PC-3 (cell line): ENCODE data around the gene IRS2. TPM values are rescaled to one million over a fixed set of nuclear protein-coding genes. Genes with fewer than 3 reads are reported as not detected.

Source experiments
- ATAC-seq: fragments of 200-7000 bp; cut with Tn5 transposase; 2 replicates; pipeline ENCODE4 v1.9.1; 2020; ENCODE audit warnings: mild to moderate bottlenecking, moderate library complexity
- BruUV-seq: library from RNA; stranded (reverse); fragments of 400-500 nt; replicated peaks from 2 replicates; lab custom pipeline; 2021; lab: Mats Ljungman, UMichigan
- CTCF ChIA-PET: fragments of 300-600 bp; sonication (Branson Sonifier 250); formaldehyde crosslinking; loops from one replicate; lab custom pipeline; 2022; ENCODE audit warnings: antibody characterized with exemption; lab: Charles Lee
- POLR2A ChIA-PET: fragments of 300-600 bp; sonication (Branson Sonifier 250); formaldehyde crosslinking; loops from one replicate; lab custom pipeline; 2022; ENCODE audit warnings: antibody characterized with exemption; ENCODE audit not compliant: unreplicated experiment; lab: Charles Lee
- DNase-seq: peaks from one replicate; pipeline ENCODE4 v3.0.0-alpha.2; 2015
- H2AFZ ChIP-seq: fragments of 300-600 bp; sonication (generic); 2 replicates; pipeline ENCODE4 v1.6.0; 2016; ENCODE audit warnings: antibody characterized with exemption, low read length
- H3F3A ChIP-seq: fragments of 300-600 bp; sonication (generic); one replicate; pipeline ENCODE4 v1.6.0; 2017; ENCODE audit warnings: antibody characterized with exemption, low read length, control low read depth, mild to moderate bottlenecking; ENCODE audit not compliant: unreplicated experiment
- H3K27ac ChIP-seq: fragments of 300-600 bp; sonication (generic); 2 replicates; pipeline ENCODE4 v1.5.1; 2016; ENCODE audit warnings: mild to moderate bottlenecking, low read length
- H3K27me3 ChIP-seq: fragments of 300-600 bp; sonication (generic); 2 replicates; pipeline ENCODE4 v1.6.1; 2016; ENCODE audit warnings: low read length, mixed read lengths
- H3K36me3 ChIP-seq: fragments of 300-600 bp; sonication (generic); 2 replicates; pipeline ENCODE4 v1.6.1; 2016; ENCODE audit warnings: low read depth, mixed run types, low read length, mixed read lengths
- H3K4me1 ChIP-seq: fragments of 300-600 bp; sonication (generic); 2 replicates; pipeline ENCODE4 v1.5.1; 2016; ENCODE audit warnings: low read length; ENCODE audit not compliant: insufficient read depth
- H3K4me2 ChIP-seq: fragments of 300-600 bp; sonication (generic); 2 replicates; pipeline ENCODE4 v1.6.0; 2016; ENCODE audit warnings: low read length
- H3K4me3 ChIP-seq: fragments of 300-600 bp; sonication (generic); 2 replicates; pipeline ENCODE4 v1.5.1; 2016; ENCODE audit warnings: mild to moderate bottlenecking, low read length, mixed read lengths
- H3K79me2 ChIP-seq: fragments of 300-600 bp; sonication (generic); 2 replicates; pipeline ENCODE4 v1.6.1; 2017; ENCODE audit warnings: low read length, mixed read lengths
- H3K9ac ChIP-seq: fragments of 300-600 bp; sonication (generic); 2 replicates; pipeline ENCODE4 v1.6.0; 2016; ENCODE audit warnings: mild to moderate bottlenecking, low read length
- H3K9me2 ChIP-seq: fragments of 300-600 bp; sonication (generic); replicated peaks from 2 replicates; pipeline ENCODE4 v1.6.1; 2016; ENCODE audit warnings: mixed run types, low read length, mixed read lengths
- H3K9me3 ChIP-seq: fragments of 300-600 bp; sonication (generic); 2 replicates; pipeline ENCODE4 v1.6.1; 2016; ENCODE audit warnings: low read length, mixed read lengths
- H4K20me1 ChIP-seq: fragments of 300-600 bp; sonication (generic); 2 replicates; pipeline ENCODE4 v1.6.1; 2016; ENCODE audit warnings: low read length, mixed read lengths
- CTCF ChIP-seq: fragments of 300-600 bp; sonication (generic); conservative IDR thresholded peaks from 2 replicates; pipeline ENCODE4 v1.5.1; 2017; ENCODE audit warnings: antibody characterized with exemption, low read depth, mild to moderate bottlenecking, low read length
- EZH2 ChIP-seq: fragments of 300-600 bp; sonication (generic); IDR thresholded peaks from one replicate; pipeline ENCODE4 v1.6.1; 2017; ENCODE audit warnings: antibody characterized with exemption, mild to moderate bottlenecking, low read length; ENCODE audit not compliant: unreplicated experiment
- EZH2phosphoT487 ChIP-seq: fragments of 300-600 bp; sonication (generic); IDR thresholded peaks from 2 replicates; pipeline ENCODE4 v1.6.1; 2018; ENCODE audit warnings: mild to moderate bottlenecking, antibody characterized with exemption, low read length, borderline replicate concordance
- intact Hi-C: fragments of 100-400 bp; cut with micrococcal nuclease; formaldehyde crosslinking; loops from 2 replicates; pipeline ENCODE4 v1.9.0; 2023
- total RNA-seq: library from RNA; depleted of rRNA; stranded (reverse); fragments of >200 nt; gene quantifications from 2 replicates; pipeline ENCODE4 v1.2.3, GENCODE V29; 2014

Gene IRS2
- total RNA-seq, 1 experiment from 2014 or later, result 5.6 TPM

GRCh38 chr13:109764045-109764444 is 22.3 kb downstream of the IRS2 start:
- POLR2A ChIA-PET, result no interaction called here

GRCh38 chr13:109762791-109763190 is 23.6 kb downstream of the IRS2 start:
- H4K20me1 ChIP-seq, result no peaks in the 10 kb centered on the region
- no peaks in the 10 kb centered on the region for H3K4me1 ChIP-seq
- no TSS peak for BruUV-seq
- H3K9me2 ChIP-seq, result no peaks in the 10 kb centered on the region
- ChIA-PET CTCF (interaction anchor here (0.6 kb wide), 1 partner anchor 17 kb away, joined by 3 read pairs; no protein-coding TSS in a partner anchor), POLR2A (no interaction called here)
- no peak overlapping the region for H3K27ac ChIP-seq
- H3K9ac ChIP-seq, result no peak overlapping the region
- DNase-seq (no peak), ATAC-seq (no peak)
- H3K4me3 ChIP-seq, result no peak overlapping the region
- H3K4me2 ChIP-seq, result no peak overlapping the region
- intact Hi-C loops, result no loop called here
- TF ChIP-seq EZH2 (no peak), CTCF (no peak), EZH2phosphoT487 (no peak)
- H3K36me3 ChIP-seq, result no peaks in the 10 kb centered on the region
- peaks cover 23% of the 10 kb centered on the region for H3K79me2 ChIP-seq
- no peaks in the 10 kb centered on the region for H3K9me3 ChIP-seq
- H3F3A ChIP-seq, result no peaks in the 10 kb centered on the region
- no peak overlapping the region for H2AFZ ChIP-seq
- H3K27me3 ChIP-seq, result no peaks in the 10 kb centered on the region

More at GRCh38 chr13:109764045-109764444, 22.3 kb downstream of the IRS2 start:
- Histone ChIP-seq H4K20me1 (no peaks in the 10 kb centered on the region), H3K27me3 (no peaks in the 10 kb centered on the region), H3K9me2 (no peaks in the 10 kb centered on the region), H2AFZ (no peak overlapping the region), H3K27ac (no peak overlapping the region), H3K9me3 (no peaks in the 10 kb centered on the region), H3K4me1 (no peaks in the 10 kb centered on the region), H3K9ac (no peak overlapping the region), H3K79me2 (peaks cover 30% of the 10 kb centered on the region), H3K36me3 (no peaks in the 10 kb centered on the region), H3K4me2 (no peak overlapping the region), H3F3A (no peaks in the 10 kb centered on the region), H3K4me3 (no peak overlapping the region)
- BruUV-seq, result no TSS peak
- no peak for DNase-seq
- CTCF ChIA-PET, result no interaction called here
- no peak for TF ChIP-seq CTCF
- no peak for TF ChIP-seq EZH2phosphoT487
- no peak for TF ChIP-seq EZH2
- intact Hi-C loops, result no loop called here
- ATAC-seq, result no peak

GRCh38 chr13:109761695-109762094 is 24.7 kb downstream of the IRS2 start:
- DNase-seq (no peak), ATAC-seq (no peak)
- CTCF ChIA-PET, result no interaction called here
- Histone ChIP-seq H3K4me2 (no peak overlapping the region), H3K9me2 (no peaks in the 10 kb centered on the region), H3K27me3 (no peaks in the 10 kb centered on the region), H3K4me3 (no peak overlapping the region), H2AFZ (no peak overlapping the region), H4K20me1 (no peaks in the 10 kb centered on the region), H3F3A (no peaks in the 10 kb centered on the region), H3K4me1 (no peaks in the 10 kb centered on the region), H3K36me3 (no peaks in the 10 kb centered on the region), H3K9me3 (no peaks in the 10 kb centered on the region), H3K79me2 (peaks cover 23% of the 10 kb centered on the region), H3K27ac (no peak overlapping the region), H3K9ac (no peak overlapping the region)
- BruUV-seq, result no TSS peak
- intact Hi-C loops, result no loop called here
- TF ChIP-seq EZH2phosphoT487 (no peak), EZH2 (no peak), CTCF (no peak)
- POLR2A ChIA-PET, result no interaction called here
